ENCODE data around the gene HSPB1. TPM values are rescaled to one million over a fixed set of nuclear protein-coding genes. Genes with fewer than 3 reads are reported as not detected.
A peak's percentile ranks its signal among the peaks of the same experiment; 100 is the strongest.

The HSPB1 gene
- total and polyA plus RNA-seq, 2 of the 13 experiments (the other 11 are each of a cell fraction or from before 2014, with no cell fraction given): 21.0 to 38.6 TPM

- TF ChIP-seq KIAA2018 (CRISPR knock-in tag; IDR thresholded peaks at IDR 0.05; ENCODE audit: borderline replicate concordance) (no peak), ZNF672 (CRISPR knock-in tag; IDR thresholded peaks at IDR 0.05) (no peak), JDP2 (CRISPR knock-in tag; IDR thresholded peaks at IDR 0.05; ENCODE audit: borderline replicate concordance) (no peak), ZFP90 (CRISPR knock-in tag; IDR thresholded peaks at IDR 0.05; ENCODE audit: borderline replicate concordance) (peak; percentile 80; the same call in 1 of the 2 replicates), CAMTA2 (CRISPR knock-in tag; IDR thresholded peaks at IDR 0.05; ENCODE audit: borderline replicate concordance) (no peak), NCOA2 (CRISPR knock-in tag; IDR thresholded peaks at IDR 0.05) (peak; percentile 58), ZNF142 (CRISPR knock-in tag; IDR thresholded peaks at IDR 0.05) (no peak), POLR2A (IDR thresholded peaks at IDR 0.05; ENCODE audit: insufficient read depth in 1 of 2, low read depth in 2 of 2, low read length in 2 of 2) (peak in 1 of 2 experiments; percentile 44; a peak in 1 of 4 replicates), ATF3 (CRISPR knock-in tag; IDR thresholded peaks at IDR 0.05) (0 out of 2 replicates have a peak, but pooled peaks have one; percentile 28), FOXK1 (CRISPR knock-in tag; IDR thresholded peaks at IDR 0.05; ENCODE audit: borderline replicate concordance, low read depth) (no peak), ZNF337 (CRISPR knock-in tag; IDR thresholded peaks at IDR 0.05; ENCODE audit: borderline replicate concordance, low read depth) (no peak)
These were observed 1.0 kb downstream of the HSPB1 start (continued) for GRCh38 chr7:76303202-76304147.

Data from HepG2 (cell line).